Transverse colon (tissue), 4 donors: ENCODE results near the gene MAGOHB.

ENCODE experiments used
- POLR2AphosphoS5 ChIP-seq, 3 donors: sonication (generic); formaldehyde crosslinking; IDR thresholded peaks; one replicate each; pipeline ENCODE4 v1.6.1; 2016; ENCODE audit warnings: antibody characterized with exemption in 3 of 3
- TF ChIP-seq, protein P1 (sequence below), 5 experiments: fragments of 200-600 bp in 3 of 5; fragments of 450-650 bp in 2 of 5; sonication (generic) in 3 of 5; IDR thresholded peaks; 1 replicate in 2 of 5; 2 replicates in 3 of 5; pipeline ENCODE4 v1.5.1; 2016 to 2017; ENCODE audit warnings: antibody characterized with exemption in 5 of 5, inconsistent platforms in 3 of 5, mild to moderate bottlenecking in 2 of 5, moderate library complexity in 1 of 5

DNA sequence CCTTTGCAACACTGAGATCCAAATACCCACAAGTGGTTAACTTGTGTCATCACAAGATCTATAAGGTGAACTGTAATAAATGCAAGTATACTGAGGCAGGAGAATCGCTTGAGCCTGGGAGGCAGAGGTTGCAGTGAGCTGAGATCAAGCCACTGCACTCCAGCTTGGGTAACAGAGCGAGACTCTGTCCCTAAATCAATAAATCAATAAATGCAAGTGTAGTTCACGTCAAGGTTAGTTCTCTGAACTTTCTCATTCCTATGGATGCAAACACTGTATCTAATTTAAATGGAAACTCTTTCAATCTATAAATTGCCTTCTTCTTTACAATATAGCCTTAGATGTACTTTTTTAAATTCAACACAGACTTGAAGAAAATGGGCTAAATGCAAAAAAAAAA is 3.2 kb downstream of the MAGOHB start:
- TF ChIP-seq, protein P1, sequence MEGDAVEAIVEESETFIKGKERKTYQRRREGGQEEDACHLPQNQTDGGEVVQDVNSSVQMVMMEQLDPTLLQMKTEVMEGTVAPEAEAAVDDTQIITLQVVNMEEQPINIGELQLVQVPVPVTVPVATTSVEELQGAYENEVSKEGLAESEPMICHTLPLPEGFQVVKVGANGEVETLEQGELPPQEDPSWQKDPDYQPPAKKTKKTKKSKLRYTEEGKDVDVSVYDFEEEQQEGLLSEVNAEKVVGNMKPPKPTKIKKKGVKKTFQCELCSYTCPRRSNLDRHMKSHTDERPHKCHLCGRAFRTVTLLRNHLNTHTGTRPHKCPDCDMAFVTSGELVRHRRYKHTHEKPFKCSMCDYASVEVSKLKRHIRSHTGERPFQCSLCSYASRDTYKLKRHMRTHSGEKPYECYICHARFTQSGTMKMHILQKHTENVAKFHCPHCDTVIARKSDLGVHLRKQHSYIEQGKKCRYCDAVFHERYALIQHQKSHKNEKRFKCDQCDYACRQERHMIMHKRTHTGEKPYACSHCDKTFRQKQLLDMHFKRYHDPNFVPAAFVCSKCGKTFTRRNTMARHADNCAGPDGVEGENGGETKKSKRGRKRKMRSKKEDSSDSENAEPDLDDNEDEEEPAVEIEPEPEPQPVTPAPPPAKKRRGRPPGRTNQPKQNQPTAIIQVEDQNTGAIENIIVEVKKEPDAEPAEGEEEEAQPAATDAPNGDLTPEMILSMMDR (IDR thresholded peaks at IDR 0.05): no peak
- no peak for TF ChIP-seq POLR2AphosphoS5 (IDR thresholded peaks at IDR 0.05)
